WTC11 (cell line): ENCODE data around the gene PSMC6. TPM values are rescaled to one million over a fixed set of nuclear protein-coding genes. Genes with fewer than 3 reads are reported as not detected.

Source experiments
- ATAC-seq: fragments of 200-7000 bp; cut with Tn5 transposase; 2 replicates; pipeline ENCODE4 v1.10.0; 2021; ENCODE audit warnings: mild to moderate bottlenecking, moderate library complexity
- CTCF ChIA-PET: fragments of 300-600 bp; sonication (Branson Sonifier 250); formaldehyde crosslinking; loops from one replicate; lab custom pipeline; 2021; ENCODE audit warnings: antibody characterized with exemption; lab: Charles Lee
- POLR2A ChIA-PET: fragments of 350-600 bp; sonication (Branson Sonifier 250); formaldehyde crosslinking; loops from one replicate; lab custom pipeline; 2021; ENCODE audit warnings: antibody characterized with exemption; lab: Charles Lee
- DNase-seq: peaks from one replicate; pipeline ENCODE4 v3.0.0; 2021; ENCODE audit warnings: low spot score
- H3K27ac Mint-ChIP-seq: 2 replicates; pipeline ENCODE4 v1.8.0; 2021; ENCODE audit warnings: mixed read lengths
- H3K27me3 Mint-ChIP-seq: 2 replicates; pipeline ENCODE4 v1.8.0; 2021; ENCODE audit warnings: low read depth, mild to moderate bottlenecking, moderate library complexity, mixed read lengths
- H3K36me3 Mint-ChIP-seq: 2 replicates; pipeline ENCODE4 v1.8.0; 2021; ENCODE audit warnings: mixed read lengths
- H3K4me1 Mint-ChIP-seq: 2 replicates; pipeline ENCODE4 v1.8.0; 2022; ENCODE audit warnings: mixed read lengths
- H3K4me3 Mint-ChIP-seq: 2 replicates; pipeline ENCODE4 v1.8.0; 2021; ENCODE audit warnings: mild to moderate bottlenecking, moderate library complexity, mixed read lengths
- H3K9me3 Mint-ChIP-seq: 2 replicates; pipeline ENCODE4 v1.8.0; 2021; ENCODE audit warnings: mixed read lengths
- ESRRA ChIP-seq: sonication (generic); formaldehyde crosslinking; IDR thresholded peaks from 2 replicates; pipeline ENCODE4 v1.8.1; 2022; ENCODE audit warnings: mild to moderate bottlenecking, missing genetic modification reagents, borderline replicate concordance
- GTF2I ChIP-seq: fragments of 250-450 bp; sonication (Bioruptor Pico); conservative IDR thresholded peaks from 2 replicates; pipeline ENCODE4 v1.4.0; 2021; ENCODE audit warnings: mild to moderate bottlenecking
- MXD4 ChIP-seq: fragments of 250-450 bp; sonication (Bioruptor Pico); IDR thresholded peaks from 2 replicates; pipeline ENCODE4 v1.8.0; 2021; ENCODE audit warnings: mild to moderate bottlenecking, moderate library complexity, borderline replicate concordance
- NFE2L1 ChIP-seq: sonication (generic); formaldehyde crosslinking; IDR thresholded peaks from 2 replicates; pipeline ENCODE4 v1.8.1; 2023; ENCODE audit warnings: missing genetic modification reagents
- SMAD4 ChIP-seq: sonication (generic); formaldehyde crosslinking; IDR thresholded peaks from 2 replicates; pipeline ENCODE4 v1.8.0; 2022; ENCODE audit warnings: mild to moderate bottlenecking, missing genetic modification reagents
- SOX15 ChIP-seq: fragments of 250-450 bp; sonication (Bioruptor Pico); IDR thresholded peaks from 2 replicates; pipeline ENCODE4 v1.9.0; 2021; ENCODE audit warnings: mild to moderate bottlenecking
- TP53 ChIP-seq: sonication (generic); formaldehyde crosslinking; IDR thresholded peaks from 2 replicates; pipeline ENCODE4 v1.8.1; 2023; ENCODE audit warnings: mild to moderate bottlenecking, missing genetic modification reagents
- total RNA-seq: library from RNA; stranded (reverse); gene quantifications from 3 replicates; pipeline ENCODE4 v1.2.3, GENCODE V29; 2021
- TF ChIP-seq, protein P1 (sequence below): sonication (generic); formaldehyde crosslinking; IDR thresholded peaks from 2 replicates; pipeline ENCODE4 v1.8.1; 2023; ENCODE audit warnings: mild to moderate bottlenecking, moderate library complexity, missing genetic modification reagents
- TF ChIP-seq, protein P2 (sequence below): sonication (generic); formaldehyde crosslinking; IDR thresholded peaks from 2 replicates; pipeline ENCODE4 v1.8.1; 2023; ENCODE audit warnings: mild to moderate bottlenecking, missing genetic modification reagents
- TF ChIP-seq, protein P3 (sequence below): fragments of 250-450 bp; sonication (Bioruptor Pico); IDR thresholded peaks from 2 replicates; pipeline ENCODE4 v1.8.0; 2021; ENCODE audit warnings: mild to moderate bottlenecking
- TF ChIP-seq, protein P4 (sequence below): fragments of 200-600 bp; IDR thresholded peaks from 2 replicates; pipeline ENCODE4 v1.8.0; 2022; ENCODE audit warnings: antibody characterized with exemption
- TF ChIP-seq, protein P5 (sequence below): sonication (generic); formaldehyde crosslinking; IDR thresholded peaks from 2 replicates; pipeline ENCODE4 v1.8.0; 2022; ENCODE audit warnings: mild to moderate bottlenecking, missing genetic modification reagents
- TF ChIP-seq, protein P6 (sequence below): sonication (generic); formaldehyde crosslinking; IDR thresholded peaks from 2 replicates; pipeline ENCODE4 v1.8.0; 2023; ENCODE audit warnings: mild to moderate bottlenecking, missing genetic modification reagents

PSMC6 gene
- total RNA-seq, 1 experiment from 2014 or later: 96.4 TPM

DNA sequence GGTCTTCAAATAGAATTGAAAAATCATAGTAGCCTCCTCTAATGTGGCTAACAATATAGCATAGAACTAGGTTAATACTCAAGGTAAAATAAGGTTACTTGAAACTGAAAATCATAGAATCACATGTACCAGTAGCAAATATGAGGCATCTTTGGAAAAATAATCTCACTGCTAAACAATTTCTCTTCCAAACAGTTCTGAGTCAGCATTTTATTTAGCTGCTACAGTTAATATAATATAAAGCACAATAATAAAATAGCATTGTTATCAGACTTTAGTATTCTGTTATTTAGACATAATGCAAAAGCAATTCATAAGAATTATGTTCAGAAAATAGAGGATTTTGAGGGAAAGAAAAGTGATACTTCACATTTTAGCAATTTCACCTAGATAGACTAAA lies 46.7 kb upstream of the PSMC6 start:
- ATAC-seq: no peak
- H3K27ac Mint-ChIP-seq: no peak overlapping the region
- peaks cover 7% of the 10 kb centered on the region; the same call in 1 of the 2 replicates for H3K9me3 Mint-ChIP-seq
- POLR2A ChIA-PET: no interaction called here
- peaks cover 22% of the 10 kb centered on the region for H3K36me3 Mint-ChIP-seq
- H3K4me3 Mint-ChIP-seq: no peak overlapping the region
- CTCF ChIA-PET: interaction anchor here (0.6 to 0.7 kb wide), 2 partner anchors 26 to 29 kb away, joined by 3 to 4 read pairs; no protein-coding TSS in a partner anchor
- peaks cover 15% of the 10 kb centered on the region for H3K4me1 Mint-ChIP-seq
- no peak for DNase-seq
- TF ChIP-seq, protein P1, sequence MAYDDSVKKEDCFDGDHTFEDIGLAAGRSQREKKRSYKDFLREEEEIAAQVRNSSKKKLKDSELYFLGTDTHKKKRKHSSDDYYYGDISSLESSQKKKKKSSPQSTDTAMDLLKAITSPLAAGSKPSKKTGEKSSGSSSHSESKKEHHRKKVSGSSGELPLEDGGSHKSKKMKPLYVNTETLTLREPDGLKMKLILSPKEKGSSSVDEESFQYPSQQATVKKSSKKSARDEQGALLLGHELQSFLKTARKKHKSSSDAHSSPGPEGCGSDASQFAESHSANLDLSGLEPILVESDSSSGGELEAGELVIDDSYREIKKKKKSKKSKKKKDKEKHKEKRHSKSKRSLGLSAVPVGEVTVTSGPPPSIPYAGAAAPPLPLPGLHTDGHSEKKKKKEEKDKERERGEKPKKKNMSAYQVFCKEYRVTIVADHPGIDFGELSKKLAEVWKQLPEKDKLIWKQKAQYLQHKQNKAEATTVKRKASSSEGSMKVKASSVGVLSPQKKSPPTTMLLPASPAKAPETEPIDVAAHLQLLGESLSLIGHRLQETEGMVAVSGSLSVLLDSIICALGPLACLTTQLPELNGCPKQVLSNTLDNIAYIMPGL (CRISPR knock-in tag): no peak
- TF ChIP-seq NFE2L1 (CRISPR knock-in tag) (no peak), GTF2I (CRISPR knock-in tag) (no peak), MXD4 (no peak), ESRRA (CRISPR knock-in tag) (no peak)
- TF ChIP-seq, protein P2, sequence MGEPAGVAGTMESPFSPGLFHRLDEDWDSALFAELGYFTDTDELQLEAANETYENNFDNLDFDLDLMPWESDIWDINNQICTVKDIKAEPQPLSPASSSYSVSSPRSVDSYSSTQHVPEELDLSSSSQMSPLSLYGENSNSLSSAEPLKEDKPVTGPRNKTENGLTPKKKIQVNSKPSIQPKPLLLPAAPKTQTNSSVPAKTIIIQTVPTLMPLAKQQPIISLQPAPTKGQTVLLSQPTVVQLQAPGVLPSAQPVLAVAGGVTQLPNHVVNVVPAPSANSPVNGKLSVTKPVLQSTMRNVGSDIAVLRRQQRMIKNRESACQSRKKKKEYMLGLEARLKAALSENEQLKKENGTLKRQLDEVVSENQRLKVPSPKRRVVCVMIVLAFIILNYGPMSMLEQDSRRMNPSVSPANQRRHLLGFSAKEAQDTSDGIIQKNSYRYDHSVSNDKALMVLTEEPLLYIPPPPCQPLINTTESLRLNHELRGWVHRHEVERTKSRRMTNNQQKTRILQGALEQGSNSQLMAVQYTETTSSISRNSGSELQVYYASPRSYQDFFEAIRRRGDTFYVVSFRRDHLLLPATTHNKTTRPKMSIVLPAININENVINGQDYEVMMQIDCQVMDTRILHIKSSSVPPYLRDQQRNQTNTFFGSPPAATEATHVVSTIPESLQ (CRISPR knock-in tag): no peak
- TF ChIP-seq, protein P3, sequence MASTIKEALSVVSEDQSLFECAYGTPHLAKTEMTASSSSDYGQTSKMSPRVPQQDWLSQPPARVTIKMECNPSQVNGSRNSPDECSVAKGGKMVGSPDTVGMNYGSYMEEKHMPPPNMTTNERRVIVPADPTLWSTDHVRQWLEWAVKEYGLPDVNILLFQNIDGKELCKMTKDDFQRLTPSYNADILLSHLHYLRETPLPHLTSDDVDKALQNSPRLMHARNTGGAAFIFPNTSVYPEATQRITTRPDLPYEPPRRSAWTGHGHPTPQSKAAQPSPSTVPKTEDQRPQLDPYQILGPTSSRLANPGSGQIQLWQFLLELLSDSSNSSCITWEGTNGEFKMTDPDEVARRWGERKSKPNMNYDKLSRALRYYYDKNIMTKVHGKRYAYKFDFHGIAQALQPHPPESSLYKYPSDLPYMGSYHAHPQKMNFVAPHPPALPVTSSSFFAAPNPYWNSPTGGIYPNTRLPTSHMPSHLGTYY: no peak
- TF ChIP-seq, protein P4, sequence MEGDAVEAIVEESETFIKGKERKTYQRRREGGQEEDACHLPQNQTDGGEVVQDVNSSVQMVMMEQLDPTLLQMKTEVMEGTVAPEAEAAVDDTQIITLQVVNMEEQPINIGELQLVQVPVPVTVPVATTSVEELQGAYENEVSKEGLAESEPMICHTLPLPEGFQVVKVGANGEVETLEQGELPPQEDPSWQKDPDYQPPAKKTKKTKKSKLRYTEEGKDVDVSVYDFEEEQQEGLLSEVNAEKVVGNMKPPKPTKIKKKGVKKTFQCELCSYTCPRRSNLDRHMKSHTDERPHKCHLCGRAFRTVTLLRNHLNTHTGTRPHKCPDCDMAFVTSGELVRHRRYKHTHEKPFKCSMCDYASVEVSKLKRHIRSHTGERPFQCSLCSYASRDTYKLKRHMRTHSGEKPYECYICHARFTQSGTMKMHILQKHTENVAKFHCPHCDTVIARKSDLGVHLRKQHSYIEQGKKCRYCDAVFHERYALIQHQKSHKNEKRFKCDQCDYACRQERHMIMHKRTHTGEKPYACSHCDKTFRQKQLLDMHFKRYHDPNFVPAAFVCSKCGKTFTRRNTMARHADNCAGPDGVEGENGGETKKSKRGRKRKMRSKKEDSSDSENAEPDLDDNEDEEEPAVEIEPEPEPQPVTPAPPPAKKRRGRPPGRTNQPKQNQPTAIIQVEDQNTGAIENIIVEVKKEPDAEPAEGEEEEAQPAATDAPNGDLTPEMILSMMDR: no peak
- TF ChIP-seq, protein P5, sequence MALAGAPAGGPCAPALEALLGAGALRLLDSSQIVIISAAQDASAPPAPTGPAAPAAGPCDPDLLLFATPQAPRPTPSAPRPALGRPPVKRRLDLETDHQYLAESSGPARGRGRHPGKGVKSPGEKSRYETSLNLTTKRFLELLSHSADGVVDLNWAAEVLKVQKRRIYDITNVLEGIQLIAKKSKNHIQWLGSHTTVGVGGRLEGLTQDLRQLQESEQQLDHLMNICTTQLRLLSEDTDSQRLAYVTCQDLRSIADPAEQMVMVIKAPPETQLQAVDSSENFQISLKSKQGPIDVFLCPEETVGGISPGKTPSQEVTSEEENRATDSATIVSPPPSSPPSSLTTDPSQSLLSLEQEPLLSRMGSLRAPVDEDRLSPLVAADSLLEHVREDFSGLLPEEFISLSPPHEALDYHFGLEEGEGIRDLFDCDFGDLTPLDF (CRISPR knock-in tag): no peak
- TF ChIP-seq, protein P6, sequence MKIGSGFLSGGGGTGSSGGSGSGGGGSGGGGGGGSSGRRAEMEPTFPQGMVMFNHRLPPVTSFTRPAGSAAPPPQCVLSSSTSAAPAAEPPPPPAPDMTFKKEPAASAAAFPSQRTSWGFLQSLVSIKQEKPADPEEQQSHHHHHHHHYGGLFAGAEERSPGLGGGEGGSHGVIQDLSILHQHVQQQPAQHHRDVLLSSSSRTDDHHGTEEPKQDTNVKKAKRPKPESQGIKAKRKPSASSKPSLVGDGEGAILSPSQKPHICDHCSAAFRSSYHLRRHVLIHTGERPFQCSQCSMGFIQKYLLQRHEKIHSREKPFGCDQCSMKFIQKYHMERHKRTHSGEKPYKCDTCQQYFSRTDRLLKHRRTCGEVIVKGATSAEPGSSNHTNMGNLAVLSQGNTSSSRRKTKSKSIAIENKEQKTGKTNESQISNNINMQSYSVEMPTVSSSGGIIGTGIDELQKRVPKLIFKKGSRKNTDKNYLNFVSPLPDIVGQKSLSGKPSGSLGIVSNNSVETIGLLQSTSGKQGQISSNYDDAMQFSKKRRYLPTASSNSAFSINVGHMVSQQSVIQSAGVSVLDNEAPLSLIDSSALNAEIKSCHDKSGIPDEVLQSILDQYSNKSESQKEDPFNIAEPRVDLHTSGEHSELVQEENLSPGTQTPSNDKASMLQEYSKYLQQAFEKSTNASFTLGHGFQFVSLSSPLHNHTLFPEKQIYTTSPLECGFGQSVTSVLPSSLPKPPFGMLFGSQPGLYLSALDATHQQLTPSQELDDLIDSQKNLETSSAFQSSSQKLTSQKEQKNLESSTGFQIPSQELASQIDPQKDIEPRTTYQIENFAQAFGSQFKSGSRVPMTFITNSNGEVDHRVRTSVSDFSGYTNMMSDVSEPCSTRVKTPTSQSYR (CRISPR knock-in tag): no peak
- TF ChIP-seq, all 79 proteins: peak for 0
- no peaks in the 10 kb centered on the region for H3K27me3 Mint-ChIP-seq

DNA sequence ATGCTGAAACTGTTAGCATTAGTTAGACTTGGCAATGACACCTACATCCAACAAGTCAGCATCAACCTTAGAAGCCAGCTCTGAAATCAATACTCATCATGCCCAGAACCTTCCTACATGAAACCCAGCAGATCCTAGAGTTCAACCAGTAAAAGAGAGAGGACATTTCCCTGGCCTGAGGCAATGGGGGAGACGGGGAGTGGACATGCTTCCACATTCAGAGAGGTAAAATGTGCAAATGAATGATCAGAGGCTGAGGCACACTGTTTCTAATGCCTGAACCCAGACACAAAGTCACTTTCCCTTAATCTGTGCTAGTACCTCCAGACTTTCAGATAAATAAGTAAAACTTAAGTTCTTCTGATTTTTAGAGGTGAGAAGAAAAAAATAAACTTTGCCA lies 46.2 kb upstream of the PSMC6 start:
- Mint-ChIP-seq H3K36me3 (peaks cover 24% of the 10 kb centered on the region), H3K4me1 (peaks cover 15% of the 10 kb centered on the region), H3K9me3 (peaks cover 7% of the 10 kb centered on the region; the same call in 1 of the 2 replicates), H3K27me3 (no peaks in the 10 kb centered on the region), H3K27ac (no peak overlapping the region), H3K4me3 (no peak overlapping the region)
- POLR2A ChIA-PET: no interaction called here
- DNase-seq: no peak
- TF ChIP-seq SMAD4 (CRISPR knock-in tag) (no peak), SOX15 (CRISPR knock-in tag) (no peak), TP53 (CRISPR knock-in tag) (no peak)
- TF ChIP-seq, protein P6 (CRISPR knock-in tag): no peak
- no peak for ATAC-seq
- CTCF ChIA-PET: no interaction called here
